ENCODE results near the gene TRPM1.

DNA sequence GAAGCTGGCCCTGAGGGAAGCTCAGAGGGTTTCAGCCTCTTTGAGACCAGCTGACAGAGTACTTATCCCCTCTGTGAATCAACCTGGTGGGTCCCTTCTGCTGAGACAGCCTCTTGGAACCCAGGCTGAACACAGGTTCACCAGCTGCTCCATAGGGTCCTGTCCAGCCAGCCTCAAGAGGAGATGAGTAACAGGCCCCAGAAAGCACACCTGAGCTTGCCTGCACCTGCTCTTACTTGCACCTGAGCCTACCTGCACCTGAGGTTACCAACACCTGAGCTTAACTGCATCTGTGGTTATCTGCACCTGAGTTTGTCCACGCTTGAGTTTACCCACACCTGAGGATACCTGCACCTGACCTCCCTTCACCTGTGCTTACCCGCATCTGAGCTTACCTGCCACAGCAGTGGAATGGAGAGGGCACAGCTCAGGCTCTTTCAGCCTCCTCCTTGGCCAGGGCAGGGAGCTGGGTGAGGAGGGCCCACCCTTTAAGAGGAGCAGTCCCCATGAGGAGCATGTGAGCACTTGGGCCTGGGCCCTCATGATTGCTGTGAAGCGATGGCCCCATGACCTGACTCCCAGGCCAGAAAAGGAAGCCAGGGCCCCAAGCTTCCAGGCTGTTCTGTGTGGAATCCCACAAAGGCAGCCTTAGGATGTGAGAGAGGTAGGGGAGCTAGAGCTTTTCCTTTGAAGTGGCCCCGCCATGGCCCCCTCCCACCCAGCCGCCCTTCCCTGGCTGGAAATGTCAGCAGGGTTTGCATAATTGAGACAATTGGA, at the start of gene TRPM1:
- TF ChIP-seq, protein P1, sequence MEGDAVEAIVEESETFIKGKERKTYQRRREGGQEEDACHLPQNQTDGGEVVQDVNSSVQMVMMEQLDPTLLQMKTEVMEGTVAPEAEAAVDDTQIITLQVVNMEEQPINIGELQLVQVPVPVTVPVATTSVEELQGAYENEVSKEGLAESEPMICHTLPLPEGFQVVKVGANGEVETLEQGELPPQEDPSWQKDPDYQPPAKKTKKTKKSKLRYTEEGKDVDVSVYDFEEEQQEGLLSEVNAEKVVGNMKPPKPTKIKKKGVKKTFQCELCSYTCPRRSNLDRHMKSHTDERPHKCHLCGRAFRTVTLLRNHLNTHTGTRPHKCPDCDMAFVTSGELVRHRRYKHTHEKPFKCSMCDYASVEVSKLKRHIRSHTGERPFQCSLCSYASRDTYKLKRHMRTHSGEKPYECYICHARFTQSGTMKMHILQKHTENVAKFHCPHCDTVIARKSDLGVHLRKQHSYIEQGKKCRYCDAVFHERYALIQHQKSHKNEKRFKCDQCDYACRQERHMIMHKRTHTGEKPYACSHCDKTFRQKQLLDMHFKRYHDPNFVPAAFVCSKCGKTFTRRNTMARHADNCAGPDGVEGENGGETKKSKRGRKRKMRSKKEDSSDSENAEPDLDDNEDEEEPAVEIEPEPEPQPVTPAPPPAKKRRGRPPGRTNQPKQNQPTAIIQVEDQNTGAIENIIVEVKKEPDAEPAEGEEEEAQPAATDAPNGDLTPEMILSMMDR (IDR thresholded peaks at IDR 0.05), result no peak
- TF ChIP-seq EP300 (IDR thresholded peaks at IDR 0.05) (no peak), POLR2AphosphoS5 (IDR thresholded peaks at IDR 0.05) (no peak), POLR2A (IDR thresholded peaks at IDR 0.05; ENCODE audit: low read depth) (no peak)
